NCI-H526 (cell line): Measurements from ENCODE around the gene UAP1L1.
"Not testable (repeated sequence)": the region's sequence is repeated elsewhere in the genome, so short reads cannot be mapped to it uniquely, and the experiment has no call there.

Experiments used
- DNase-seq, 2 experiments: peaks; one replicate each; lab custom pipeline; 2025; lab: John Stamatoyannopoulos, UW

UAP1L1 gene, protein sequence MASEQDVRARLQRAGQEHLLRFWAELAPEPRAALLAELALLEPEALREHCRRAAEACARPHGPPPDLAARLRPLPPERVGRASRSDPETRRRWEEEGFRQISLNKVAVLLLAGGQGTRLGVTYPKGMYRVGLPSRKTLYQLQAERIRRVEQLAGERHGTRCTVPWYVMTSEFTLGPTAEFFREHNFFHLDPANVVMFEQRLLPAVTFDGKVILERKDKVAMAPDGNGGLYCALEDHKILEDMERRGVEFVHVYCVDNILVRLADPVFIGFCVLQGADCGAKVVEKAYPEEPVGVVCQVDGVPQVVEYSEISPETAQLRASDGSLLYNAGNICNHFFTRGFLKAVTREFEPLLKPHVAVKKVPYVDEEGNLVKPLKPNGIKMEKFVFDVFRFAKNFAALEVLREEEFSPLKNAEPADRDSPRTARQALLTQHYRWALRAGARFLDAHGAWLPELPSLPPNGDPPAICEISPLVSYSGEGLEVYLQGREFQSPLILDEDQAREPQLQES

DNA sequence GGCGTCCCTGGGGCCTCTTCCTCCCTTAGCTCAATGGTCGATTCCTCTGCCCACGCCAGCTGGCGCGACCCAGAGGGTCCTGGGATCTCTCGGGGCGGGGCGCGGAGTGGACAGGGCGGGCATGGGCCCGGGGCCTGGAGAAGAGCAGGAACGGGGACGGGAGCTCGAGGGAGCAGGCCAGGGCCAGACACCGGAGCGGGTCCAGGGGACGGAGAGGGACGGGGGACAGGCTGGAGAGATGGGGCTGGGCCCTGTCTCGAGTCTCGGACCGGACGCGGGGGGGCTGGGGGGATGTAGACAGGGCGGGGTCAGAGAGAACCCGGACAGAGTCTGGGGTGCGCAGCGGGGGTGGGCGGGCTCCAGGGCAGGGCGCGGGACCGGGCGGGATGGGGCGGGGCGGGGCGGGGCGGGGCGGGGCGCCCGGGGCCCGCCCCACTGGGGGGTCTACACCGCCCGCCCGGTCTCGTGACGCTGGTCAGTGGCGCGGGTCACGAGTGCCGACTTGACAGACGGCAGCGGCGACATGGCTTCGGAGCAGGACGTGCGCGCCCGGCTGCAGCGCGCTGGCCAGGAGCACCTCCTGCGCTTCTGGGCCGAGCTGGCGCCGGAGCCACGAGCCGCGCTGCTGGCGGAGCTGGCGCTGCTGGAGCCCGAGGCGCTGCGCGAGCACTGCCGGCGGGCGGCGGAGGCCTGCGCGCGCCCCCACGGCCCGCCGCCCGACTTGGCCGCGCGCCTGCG lies at the start of gene UAP1L1:
Gene UAP1L1 (plus strand): TSS at position 508 of the 738 bp plus-strand sequence. CDS start 16 bp downstream, at position 524.
- DNase-seq, result peak in 1 of 2 experiments; percentile 45

DNA sequence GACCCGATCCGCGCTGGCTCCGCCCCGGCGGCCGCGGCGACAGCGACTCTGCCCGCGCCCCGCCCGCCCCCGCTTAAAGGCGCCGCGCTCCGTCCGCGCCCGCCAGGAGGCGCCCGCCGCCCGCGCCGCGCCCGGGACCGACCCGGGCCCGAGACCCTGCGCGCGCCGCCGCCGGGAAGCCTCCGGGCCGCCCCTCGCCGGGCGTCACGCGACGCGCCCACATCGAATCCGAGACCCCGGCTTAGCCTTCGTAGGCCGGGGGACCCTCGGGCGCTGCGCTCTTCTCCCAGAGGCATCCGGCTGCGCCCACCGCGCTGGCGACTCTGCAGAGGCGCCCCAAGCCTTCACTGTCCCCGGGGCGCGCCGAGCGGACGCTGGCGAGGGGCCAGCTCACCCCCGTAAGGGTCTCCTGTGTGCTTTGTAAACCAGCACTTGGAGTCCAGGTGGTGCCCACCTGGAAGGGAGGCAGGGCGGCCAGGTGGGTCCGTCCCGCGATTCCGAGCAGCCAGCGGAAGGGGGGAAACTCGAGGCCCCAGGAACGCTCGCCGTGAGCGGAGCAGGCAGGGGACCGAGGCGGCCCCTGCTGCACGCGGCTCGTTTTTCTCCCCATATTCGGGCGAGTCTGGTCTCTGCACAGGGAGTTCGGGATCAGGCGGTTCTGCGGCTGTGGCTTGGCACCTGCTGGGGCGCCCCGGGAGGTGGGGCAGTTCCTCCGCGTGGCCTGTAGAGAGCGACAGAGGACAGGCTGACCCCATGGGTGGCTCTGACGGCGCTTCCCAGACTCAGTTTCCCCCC lies 48.9 kb upstream of the UAP1L1 start:
- peak in 1 of 2 experiments; percentile 77 for DNase-seq

- peak in 1 of 2 experiments; percentile 63 for DNase-seq
These were observed 48.0 kb upstream of the UAP1L1 start for GRCh38 chr9:137029058-137029936.

- no peak for DNase-seq
These were observed 47.3 kb upstream of the UAP1L1 start for GRCh38 chr9:137030006-137030405.

DNA sequence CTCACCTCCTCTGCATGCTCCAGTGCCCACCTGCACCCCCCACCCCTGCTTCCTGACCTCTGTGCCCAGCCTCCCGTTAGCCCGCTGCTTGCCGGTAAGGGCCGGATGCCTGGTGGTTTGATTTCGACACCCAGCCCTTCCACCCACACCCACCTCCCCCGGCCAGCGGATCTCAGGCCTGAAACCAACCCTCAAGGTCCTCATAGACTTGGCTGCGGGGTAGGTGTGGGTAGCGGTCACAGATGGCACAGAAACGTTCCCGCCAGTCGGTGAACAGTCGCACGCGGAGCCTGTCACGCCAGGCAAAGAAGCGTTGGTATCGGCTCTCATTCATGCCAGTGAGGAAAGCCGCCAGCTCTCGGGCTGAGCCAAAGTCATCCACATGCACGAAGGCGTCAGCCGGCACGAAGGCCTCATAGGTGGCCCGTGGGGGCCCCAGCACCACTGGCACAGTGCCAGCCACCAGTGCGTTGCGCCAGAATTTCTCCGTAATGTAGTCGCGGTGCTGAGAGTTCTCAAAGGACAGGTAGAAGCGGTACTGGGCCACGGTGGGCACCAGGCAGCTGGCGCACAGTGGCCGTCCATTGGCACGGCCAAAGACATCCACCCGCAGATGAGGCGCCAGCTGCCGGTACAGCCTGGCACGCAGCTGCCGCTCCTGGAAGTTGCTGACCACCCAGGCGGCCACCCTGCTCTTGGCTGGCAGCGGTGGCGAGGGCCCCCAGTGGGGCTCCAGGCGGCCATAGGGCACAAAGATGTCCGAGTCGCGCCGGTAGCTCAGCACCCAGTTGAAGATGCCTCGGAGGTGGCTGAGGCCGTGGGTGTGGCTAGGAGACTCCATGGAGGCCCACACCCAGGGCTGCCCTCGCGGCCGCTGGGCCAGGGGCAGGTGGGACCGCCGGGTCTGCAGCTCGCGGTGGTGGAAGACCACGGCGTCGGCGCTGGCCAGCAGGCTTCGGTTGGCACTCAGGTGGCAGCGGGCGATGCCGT lies 46.5 kb upstream of the UAP1L1 start:
- no peak for DNase-seq

- DNase-seq, result no peak
These were observed 45.2 kb upstream of the UAP1L1 start, which contains the start of gene FUT7 for GRCh38 chr9:137031904-137032640. Gene FUT7 (minus strand): TSS chr9:137032088. CDS start chr9:137031991, 97 bp downstream.

DNA sequence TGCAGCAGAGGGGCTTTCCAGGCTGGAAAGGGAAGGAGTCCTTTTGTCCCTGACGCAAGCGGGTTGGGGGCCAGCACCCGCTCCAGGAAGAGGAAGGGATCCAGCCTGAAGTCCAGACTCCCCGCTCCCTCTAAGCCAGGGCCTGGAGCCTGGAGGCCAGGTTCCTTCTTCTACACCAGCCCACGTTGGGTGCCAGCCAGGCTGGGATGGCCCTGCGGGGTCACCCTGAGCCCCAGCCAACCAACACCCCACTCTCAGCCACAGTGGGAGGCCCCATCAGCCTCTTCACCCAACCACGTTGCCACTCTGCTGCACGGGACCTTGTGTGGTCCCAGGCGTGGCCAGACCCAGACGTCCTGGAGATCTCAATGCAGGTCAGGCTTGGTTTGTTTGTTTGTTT lies 44.5 kb upstream of the UAP1L1 start:
- DNase-seq, result no peak

DNA sequence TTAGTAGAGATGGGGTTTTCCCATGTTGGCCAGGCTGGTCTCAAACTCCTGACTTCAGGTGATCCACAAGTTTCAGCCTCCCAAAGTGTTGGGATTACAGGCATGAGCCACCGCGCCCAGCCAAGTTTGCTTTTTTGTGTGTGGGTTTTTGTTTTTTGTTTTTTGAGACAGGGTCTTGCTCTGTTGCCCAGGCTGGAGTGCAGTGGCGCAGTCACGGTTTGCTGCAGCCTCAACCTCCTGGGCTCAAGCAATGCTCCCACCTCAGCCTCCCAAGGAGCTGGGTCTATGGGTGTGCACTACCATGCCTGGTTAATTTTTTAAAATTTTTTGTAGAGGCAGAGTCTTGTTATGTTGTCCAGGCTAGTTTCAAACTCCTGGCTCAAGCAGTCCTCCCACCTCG lies 43.8 kb upstream of the UAP1L1 start:
- not testable (repeated sequence) for DNase-seq

- DNase-seq, result no peak
These were observed 43.1 kb upstream of the UAP1L1 start for GRCh38 chr9:137034039-137034708.

DNA sequence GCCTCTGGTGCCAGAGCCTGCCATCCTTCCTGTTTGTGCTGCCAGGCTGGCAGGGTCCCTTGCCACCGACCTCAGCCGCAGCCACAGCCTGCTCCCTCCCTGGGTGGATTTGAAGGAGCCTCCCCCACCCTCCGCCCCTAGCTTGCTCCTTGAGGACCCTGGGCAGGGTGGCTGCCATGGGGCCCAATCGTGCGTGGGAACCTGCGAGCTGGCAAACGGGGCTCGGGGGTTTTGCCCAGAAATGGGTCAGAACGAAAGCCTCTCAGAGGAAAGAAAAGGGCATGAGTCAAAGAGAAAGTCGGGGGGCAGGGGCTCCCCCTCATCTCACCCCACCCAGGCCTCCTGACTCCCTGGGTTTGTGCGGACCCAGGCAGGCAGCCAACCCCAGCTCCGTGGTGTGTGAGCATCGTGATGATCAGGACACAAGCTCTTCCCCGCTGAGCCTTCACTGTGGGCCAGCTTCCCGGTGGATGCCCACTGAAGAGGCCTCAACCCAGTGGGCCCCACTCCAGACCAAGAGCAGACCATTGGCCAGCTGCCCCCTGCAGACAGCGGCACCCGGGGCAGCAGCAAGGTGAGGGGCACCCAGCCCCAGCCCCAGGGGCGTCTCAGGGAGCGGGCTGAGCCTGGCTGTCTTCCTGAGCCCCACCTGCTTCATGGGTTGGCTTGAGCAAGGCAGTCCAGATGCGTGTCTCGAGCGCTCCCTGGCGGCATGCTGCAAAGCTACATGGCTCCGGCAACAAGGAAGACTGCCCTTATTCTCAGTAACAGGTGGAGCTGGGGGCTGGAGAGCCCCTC lies 42.4 kb upstream of the UAP1L1 start:
- DNase-seq, result peak; percentile 68 to 83

GRCh38 chr9:137035507-137035834 lies 41.8 kb upstream of the UAP1L1 start:
- no peak for DNase-seq

- no peak for DNase-seq
These were observed 41.4 kb upstream of the UAP1L1 start for GRCh38 chr9:137035937-137036336.

DNA sequence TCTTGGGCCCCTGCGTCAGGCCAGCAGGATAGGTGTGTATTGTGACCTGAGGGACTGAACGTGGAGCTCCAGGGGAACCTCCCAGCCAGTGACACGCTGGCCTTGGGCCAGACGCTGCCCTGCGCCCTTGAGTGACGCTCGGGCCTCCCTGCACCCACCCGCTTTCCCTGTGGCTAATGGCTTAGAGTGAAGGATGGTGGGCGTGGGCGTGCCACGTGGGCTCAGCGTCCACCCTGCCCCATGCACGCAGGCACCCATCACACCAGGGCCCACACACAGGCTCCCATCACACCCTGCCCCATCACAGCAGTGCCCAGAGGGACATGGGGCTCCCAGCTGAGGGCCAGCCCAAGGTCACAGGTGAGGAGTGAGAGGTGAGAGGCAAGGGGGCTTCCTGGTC lies 40.3 kb upstream of the UAP1L1 start:
- no peak for DNase-seq

GRCh38 chr9:137037483-137037882 lies 39.8 kb upstream of the UAP1L1 start:
- DNase-seq, result no peak

DNA sequence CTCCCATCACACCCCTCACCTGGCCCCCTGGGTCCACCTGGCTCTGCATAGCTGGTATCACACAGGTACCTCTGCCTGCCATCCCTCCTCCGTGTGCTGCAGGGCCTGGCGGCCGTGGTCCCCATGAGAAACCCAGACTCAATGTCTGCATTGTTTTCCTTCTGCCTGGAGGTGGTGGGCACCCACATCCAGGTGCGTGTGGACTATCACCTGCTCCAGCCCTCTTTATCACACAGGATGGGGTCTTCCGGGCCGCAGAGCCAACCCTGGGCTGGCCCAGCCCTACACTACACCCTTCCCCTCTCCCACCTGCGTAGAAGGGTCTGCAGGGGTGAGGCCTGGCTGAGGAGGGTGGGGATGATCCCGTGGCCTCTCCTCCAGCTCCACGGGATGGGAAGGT lies 38.4 kb upstream of the UAP1L1 start:
- no peak for DNase-seq

- DNase-seq, result no peak
These were observed 37.5 kb upstream of the UAP1L1 start for GRCh38 chr9:137039611-137040366.

DNA sequence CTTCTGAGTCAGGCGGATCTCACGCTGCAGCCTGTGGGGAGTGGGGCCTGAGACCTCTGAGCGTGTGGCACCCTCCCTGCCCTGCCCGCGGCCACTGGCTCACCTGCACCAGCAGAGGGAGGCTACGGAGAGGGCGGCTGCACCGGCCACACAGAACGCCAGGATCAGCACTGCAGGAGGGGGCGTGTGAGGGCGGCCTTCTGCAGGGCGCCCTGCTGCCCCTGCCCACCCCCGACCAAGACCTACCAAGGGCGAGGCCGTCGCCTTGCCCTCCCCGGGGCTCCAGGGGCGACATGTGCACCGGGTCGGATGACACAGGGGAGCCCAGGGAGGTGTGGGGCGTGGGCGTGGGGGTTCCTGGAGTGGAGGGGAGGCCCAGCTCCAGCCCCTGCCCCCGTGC lies 36.7 kb upstream of the UAP1L1 start:
- DNase-seq, result no peak
